KG1 (cell line): Measurements from ENCODE around the gene STIMATE.

ENCODE experiments used
- DNase-seq: peaks from one replicate; lab custom pipeline; 2025; lab: John Stamatoyannopoulos, UW

The STIMATE gene

DNA sequence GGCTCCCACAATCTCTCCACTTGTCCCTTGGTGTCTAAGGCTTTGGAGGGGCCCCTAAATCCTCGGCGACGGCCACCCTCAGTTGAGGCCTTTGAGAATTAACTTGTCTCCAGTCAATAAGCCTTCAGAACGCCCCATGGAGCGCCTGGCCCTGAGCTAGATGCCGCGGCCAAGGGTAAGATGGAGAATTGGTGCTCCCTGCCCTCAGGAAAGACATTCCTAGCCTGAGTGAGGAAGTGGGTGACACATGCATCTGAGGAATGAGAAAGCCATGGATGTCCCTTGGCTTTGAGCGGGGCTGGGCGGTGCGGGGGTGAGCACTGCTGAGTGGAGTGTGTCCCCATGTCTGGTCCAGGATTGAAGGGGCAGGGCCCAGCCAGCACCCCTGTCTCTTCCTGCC lies 80.1 kb downstream of the STIMATE start:
- no peak for DNase-seq

DNA sequence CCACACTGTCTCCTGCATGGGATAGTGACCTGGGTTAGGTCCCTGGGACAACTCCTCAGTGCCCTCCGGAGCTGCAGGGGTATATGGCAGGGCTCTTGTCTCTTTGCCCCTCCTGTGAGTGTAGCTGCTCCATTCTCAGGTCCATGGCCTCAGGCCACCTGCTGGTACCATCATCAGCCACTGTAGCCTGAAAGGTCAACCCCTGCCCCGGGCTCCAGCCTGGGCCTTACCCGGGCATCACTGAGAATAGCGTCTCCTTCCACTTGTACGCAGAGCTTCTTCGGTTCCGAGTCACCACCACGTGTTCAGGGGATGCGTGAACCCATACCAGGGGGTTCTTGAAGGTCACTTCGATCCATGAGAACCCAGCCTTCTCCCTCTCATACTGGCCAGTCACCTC lies 80.7 kb downstream of the STIMATE start:
- DNase-seq, result no peak

DNA sequence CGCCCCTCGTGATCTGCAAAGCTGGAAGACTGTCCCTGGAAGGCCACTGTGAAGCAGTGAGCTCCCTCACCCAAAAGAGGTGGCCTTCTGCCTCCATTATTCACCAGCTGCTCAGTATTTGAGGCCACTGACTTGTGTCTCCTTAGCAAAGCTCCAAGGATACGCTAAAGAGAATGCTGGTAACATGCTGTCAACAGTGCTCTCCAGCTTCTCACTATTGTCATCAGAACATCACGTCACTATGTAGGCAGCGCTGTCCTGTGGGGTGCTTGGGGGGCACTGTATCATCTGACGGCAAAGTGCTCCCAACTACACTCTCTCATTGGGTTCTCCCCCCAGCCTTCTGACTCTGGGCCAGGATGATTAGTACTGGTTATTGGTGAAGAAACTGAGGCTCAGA lies 81.1 kb downstream of the STIMATE start:
- DNase-seq, result no peak

DNA sequence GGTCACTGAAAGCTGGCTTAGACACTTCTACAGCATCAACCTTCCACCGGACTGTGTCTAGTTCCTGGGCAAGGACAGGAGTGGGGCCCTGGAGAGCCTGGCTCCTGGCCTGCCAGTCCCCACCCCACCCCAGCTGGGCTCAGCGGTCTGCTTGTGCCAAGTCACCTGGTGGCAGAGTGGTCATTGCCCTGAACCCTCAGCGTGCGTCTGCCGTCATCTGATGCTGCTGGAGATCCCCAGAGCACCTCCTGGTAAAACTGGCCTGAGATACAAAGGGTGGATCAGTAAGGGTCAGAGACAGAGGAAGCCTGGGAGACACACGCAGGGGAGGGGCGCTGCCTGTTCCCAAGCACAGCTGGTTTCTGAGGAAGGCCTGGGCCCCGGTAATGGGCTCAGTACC lies 83.5 kb downstream of the STIMATE start:
- DNase-seq, result no peak

DNA sequence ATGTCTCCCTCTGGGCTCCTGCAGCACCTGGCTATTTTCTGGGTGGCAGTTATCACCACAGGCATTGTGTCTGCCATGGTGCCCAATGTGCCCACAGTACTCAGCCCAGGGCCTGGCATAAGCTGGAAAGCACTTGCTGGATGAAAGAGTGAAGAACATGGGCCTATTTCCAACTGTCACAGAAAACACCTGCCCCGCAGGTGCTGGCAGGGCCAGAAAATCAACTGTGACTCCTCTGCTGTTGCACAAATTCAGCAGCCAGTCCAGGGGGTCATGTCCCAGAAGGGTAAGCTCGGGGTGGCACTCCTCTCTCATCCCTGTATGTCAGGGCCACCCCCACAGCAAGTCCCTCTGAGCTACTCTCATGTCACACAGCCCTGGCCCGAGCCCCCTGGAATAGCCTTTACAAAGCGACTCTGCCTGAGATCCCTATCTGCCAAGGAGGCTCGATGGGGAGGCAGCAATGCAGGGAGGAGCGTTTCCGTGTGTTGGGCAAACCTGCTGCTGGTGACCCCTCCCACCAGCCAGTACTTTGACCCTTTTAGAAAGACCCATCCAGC lies 85.8 kb downstream of the STIMATE start:
- DNase-seq, result no peak

DNA sequence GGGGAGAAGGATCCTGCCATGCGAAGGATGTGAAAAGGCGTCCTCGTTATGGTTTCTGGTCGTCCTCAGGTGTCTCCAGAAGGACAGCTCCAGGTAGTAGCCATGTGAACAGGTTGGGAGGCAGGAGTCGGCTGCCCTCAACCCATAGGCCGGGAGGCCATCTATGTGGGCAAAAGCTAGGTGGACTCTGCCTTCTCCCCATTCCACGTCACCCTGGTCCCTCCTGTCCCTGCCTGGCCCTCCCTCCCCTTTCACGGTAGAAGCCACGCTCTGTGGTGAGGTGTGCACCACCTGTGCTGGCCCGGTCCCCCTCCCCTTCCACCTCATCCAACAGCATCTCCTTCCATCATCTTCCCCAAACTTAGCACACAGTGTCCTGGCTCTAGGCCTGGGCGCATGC lies 86.4 kb downstream of the STIMATE start:
- no peak for DNase-seq

DNA sequence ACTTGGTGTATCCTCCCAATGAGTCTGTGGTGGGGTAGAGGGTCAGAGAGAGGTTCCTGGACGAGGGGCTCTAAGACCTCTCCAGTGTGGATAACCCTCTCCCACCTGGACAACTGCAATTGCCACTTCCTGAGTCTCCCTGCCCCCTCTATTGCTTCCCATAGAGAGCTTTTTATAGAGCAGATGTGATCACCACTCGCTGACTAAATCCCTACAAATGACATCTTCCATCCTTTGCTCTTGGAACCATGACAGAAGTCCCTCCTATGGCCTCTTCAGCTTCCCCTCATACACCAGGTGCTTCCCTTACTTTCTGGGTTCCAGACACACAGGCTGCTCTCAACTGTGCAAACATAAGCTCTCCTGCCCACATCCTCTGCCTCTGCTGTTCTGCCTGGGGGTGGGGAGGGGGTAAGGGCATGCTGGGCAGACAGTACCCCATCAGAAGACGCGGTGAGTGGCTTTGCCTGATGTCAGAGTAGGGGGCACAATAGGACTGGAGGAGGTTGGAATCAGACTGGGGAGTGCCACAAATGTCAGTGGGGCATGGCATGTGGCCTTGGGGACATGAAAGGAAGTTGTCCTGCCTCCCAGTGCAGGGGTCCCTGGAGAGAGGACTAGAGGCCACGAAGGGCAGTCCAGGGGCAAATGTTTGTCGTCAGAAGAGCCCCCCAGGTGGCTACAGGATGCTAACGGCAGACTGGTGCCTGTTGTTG lies 87.5 kb downstream of the STIMATE start:
- no peak for DNase-seq

DNA sequence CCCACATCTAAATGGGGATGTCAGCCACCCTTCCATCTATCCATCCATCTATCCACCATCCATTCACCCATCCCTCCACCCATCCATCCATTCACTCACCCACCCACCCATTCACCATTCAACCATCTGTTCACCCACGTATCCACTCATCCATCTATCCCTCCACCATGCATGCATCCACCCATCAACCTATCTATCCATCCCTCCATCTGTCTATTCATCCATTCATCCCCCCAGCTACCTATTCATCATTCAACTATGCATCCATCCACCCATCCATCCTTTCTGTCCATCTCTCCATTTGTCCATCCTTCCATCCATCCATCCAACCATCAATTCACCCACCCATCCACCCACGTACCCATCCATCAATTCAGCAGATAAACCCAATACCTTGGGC lies 88.2 kb downstream of the STIMATE start:
- no peak for DNase-seq

DNA sequence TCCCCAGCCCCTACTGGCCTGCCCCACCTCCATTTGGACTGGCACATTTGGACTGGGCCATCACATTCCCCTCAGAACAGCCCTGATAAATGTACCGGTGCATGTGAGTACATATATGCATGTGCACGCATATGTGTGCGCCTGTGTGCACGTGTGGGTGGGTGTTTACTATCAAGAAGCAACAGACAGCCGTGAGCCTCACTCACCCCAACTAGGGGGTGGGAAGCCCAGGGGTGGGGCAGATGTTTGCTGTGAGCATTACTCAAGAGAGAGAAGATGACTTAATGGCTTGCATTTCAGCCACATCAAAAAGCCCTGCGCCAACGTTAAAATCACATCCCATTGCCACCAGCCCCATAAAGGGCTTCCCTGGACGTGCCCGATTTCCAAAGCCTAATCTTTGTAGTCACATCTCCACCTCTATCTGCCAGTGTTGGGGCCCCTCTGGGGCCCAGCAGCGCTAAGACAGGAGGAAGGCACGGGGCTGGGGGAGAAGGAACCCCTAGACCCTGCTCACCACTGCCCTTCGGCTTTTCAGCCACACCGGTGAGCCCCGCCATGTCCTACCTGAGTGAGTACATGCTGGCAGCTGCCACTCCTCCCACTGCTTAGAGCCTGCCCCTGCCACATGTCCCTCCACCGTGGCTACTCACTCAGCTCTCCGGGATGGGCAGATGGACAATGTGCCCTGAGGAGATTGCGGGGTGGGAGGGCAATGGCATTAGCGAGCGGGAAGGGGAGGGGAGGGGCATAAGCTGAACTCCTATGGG lies 91.9 kb downstream of the STIMATE start:
- no peak for DNase-seq

DNA sequence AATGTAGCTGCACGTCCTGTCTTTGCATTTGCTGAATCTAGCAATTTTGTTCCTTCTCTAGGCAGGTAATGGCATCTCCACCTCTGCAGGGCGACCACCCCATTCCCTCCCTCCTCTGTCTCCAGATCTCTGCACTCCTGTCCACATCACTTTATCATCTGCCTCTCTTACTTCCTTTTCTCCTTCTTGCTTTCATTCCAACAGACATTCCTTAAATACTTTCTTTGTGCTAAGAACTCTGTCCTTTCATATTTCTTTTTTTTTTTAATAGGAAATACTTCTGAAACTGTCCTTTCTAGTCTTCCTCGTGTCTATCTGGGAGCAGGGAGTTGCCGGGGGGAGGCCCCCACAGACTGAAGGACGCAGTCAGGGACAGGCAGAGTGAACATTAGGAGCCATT lies 95.5 kb downstream of the STIMATE start:
- DNase-seq, result no peak

DNA sequence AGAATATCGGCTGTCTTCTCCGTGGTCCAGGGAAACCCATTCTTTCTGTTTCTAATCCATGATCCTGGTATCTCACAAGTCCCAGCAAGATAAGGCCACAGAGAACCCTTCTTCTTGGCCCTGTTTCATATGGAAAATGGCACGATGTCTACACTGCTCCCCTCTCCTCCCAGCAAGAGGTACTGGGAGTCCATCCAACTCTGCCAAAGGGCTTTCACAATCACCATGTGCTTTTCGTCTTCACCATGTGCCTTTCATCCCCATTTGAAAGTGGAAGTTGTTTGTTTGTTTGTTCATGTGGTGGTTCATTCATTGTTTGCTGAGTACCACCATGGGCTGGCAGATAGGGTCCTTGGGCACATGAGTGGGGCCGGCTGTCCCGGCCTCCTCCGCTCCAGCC lies 97.3 kb downstream of the STIMATE start:
- DNase-seq, result no peak

DNA sequence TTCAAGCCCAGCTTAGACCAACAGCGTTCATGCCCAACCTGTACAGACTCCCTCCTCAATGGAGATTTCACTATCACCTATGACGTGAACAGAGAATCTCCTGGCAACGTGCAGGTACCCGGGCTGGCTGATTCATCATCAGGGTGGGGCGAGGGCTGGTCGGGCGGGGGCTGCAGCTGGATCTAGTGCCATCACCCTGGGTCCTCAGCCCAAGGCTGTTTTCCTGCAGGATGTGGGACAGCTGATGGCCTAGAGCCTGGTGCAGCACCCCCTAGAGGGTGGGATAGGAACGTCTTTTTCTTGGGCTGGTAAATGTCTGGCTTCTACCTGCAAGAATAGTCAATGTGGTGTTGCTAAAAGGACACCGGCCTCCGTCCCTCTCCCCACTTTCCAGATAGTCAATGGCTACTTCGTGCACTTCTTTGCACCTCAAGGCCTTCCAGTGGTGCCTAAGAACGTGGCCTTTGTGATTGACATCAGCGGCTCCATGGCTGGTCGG lies 98.3 kb downstream of the STIMATE start:
- DNase-seq, result no peak

DNA sequence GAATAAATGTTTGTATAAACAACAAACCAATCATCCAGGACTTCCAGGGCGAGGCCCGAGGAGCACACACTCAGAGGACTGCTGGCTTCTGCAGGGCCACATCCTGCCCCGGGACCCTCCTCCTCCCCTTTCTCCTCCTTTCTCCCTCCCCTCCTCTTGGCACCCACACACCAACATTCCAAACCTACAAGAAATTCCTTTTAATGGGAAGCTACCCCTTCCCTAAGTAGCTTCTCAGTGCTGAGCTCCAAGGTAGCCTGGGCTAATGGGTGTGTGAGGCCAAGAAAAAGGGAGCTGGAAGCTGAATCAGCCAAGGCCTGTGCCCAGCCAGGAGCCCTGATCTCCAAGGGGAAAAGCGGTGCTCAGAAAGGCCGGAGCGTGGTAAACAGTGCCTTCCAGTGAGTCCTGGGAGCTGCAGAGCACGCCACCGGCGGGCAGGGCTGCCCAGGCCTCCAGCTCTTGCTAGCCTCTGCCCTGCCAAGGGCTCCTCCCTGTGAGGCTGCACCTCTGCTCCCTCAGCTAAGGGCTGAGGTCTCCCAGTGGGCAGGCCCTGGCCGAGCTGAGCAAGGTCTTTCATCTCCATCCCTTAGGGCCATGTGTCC lies 98.9 kb downstream of the STIMATE start:
- no peak for DNase-seq

DNA sequence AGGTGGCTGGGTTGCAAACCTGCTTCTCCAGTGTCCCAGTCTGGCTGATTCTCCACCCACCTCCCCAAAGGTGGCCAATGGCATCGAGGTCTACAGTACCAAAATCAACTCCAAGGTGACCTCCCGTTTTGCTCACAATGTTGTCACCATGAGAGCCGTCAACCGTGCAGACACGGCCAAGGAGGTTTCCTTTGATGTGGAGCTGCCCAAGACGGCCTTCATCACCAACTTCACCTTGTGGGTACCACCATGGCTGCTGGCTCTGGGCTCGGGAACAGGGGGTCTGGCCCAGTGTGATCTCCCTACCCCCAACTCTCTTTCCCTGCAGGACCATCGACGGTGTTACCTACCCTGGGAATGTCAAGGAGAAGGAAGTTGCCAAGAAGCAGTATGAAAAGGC lies 100.9 kb downstream of the STIMATE start:
- DNase-seq, result no peak

DNA sequence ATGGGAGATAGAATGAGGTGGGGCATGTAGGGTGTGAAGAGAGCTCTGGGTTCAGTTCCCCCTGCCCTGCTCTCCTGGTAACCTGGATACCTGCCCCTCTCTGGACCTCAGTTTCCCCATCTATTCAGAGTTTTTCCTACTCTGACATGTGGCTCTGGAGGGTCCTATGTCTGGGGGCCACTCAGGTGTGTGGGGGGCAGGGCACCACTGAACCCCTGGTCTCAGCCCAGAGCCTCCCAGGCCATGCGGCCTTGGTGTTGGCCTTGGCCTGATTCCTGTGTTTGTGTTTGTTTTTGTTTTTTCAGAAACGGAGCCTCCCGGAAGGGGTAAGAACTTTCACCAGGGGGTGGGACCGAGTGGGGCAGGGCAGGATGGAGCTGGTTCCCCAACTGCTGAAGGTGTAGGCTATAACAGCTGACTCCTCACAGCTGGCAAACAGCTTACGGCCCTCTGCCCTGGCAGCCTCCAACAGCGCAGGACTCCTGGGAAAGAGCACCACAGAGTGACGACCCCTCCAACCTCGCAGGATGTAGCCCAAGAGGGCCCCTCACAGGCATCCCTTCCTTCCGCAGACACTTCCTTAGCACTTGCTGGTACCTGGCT lies 101.9 kb downstream of the STIMATE start:
- DNase-seq, result no peak

DNA sequence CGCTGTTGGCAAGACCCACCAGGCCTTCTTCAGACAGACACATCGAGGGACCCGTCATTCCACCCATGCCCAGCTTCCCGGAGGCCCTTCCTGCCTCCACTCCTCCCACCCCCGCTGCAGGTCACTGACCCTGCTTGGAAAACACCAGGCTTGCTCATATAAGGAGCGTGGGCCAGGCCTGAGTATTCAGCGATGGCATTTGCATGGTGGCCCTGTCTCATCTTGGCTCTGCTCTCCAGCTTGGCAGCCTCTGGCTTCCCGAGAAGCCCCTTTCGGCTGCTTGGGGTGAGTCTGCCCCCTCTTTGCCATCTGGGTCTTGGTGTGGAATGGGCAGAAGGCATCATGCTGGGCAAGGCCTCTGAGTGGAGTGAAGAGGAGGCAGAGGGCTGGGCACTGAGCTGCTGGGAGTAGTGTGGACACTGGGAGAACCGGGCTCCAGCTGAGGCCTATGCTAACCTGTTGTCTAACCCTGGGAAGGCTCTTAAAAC lies 102.7 kb downstream of the STIMATE start, which contains the start of gene ITIH3:
Gene ITIH3, plus strand, starts transcription at position 185 of the 488 bp plus-strand sequence. Its CDS starts 8 bp downstream, at position 193.
- no peak for DNase-seq

DNA sequence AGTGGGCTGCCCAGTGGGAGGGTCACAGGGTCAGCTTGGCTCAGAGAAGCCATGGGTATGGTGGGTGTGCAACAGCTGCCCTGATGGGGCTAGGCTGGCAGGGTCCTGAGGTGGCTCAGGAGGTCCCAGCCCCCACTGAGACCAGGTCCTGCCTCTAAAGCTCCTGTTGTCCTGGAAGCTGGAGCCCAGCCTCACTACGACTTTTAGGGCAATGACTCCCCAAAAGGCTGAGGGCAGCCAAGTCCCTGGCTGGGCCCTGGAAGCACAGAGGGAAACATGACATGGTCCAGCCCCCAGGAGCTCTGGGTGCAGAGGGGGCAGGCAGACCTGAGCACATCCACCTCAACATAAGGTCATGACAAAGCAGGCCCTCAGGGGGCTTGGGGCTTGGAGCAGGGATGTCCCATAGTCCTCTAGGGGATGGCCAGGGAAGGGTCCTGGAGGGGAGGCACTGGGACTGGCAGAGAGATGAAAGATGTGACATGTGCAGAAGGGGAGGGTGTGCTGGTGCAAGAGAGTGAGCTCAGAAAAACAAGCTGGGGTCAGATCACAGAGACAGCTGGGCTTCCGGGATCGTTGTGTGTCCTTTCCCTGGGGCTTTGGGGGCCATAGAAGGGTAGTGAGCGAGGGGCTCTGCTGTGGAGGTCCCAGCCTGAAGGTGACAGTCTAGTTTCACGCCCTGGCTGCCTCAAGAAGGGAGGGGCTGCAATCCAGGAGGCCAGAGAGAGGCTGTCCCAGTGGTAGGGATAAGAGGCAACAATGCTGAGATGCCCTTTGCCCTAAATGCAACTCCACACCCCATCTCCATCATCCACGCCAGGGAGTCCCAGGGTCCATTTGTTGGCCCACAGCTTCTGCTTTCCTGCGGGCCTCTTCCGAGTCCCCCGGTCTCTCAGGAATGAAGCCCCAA lies 103.4 kb downstream of the STIMATE start:
- DNase-seq, result no peak

DNA sequence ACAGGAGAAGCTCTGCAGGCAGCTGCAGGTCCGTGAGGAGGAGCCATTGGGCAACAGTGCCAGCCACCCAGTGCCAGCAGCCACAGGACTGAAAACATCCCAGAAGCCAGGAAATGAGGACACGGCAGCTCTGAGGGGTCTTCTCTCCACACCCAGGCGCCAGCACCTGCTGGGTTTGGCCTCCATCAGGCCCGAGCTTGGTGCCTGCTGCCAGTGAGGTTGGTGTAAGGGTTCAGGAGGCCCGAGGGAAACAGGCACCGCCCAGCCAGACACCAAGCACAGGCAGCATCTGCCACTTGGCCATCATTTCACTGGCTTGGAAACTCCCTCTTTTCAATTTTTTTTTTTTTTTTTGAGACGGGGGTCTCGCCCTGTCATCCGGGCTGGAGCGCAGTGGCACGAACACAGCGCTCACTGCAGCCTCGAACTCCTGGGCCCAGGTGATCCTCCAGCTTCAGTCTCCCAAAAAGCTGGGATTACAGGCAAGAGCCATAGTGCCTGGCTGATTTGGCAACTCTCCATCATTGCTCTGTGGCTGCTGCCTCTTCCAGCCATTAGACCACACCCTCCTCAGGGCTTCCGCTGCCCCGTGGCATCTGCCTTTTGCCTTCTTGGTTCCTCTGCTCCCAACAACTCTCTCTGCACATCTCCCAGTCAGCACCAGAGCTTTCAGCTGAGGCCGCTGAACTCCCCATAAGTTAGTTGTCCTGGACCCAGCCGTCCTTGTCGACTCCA lies 104.2 kb downstream of the STIMATE start:
- DNase-seq, result no peak

DNA sequence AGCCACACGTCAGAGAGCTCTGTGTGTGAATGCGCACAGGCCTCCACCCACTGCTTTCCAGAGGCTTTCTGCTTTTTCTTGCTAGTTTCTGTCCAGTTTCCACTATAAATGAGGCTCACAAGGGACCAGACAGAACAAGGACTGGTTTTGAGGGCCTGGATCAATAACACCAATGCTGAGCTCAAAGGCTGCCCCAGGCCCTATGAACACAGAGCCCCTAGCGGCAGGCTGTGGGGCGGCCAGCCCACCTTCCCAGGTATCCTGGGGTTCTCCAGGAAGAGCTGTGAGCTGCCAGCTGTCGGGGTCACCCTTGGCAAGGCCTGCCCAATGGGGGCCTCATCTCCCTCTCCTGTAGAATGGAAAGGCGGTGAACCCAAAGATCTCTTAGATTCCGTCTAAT lies 104.9 kb downstream of the STIMATE start:
- DNase-seq, result no peak

DNA sequence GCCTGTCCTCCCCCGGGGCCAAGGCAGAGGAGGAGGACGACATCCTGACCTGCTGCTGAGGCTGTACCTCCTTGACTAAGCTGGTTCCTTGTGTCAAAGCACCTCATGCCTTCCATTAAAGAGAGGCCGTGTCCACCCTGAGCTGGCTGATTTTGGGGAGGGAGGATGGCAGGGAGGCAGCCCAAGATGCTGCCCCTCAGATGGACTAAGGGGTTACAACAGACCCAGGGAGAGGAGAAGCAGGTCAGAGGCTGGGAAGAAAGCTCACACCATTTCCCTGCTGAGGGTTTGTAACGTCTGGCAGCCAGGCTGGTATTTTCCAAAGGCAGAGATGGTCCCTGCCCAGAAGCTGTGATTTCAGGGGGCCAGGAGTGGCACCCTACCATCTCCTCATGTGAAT lies 105.4 kb downstream of the STIMATE start:
- no peak for DNase-seq
